A549 (cell line): Measurements from ENCODE around the gene ELOVL5.

ENCODE experiments used
- CTCF ChIP-seq: fragments of >200 bp; sonication (Bioruptor Twin); formaldehyde crosslinking; IDR thresholded peaks from 3 replicates; pipeline ENCODE4 v1.5.1; 2016
- EP300 ChIP-seq, 2 experiments: fragments of >200 bp; sonication (Bioruptor Twin); formaldehyde crosslinking; IDR thresholded peaks; 2 replicates in 1 of 2; 3 replicates in 1 of 2; pipeline ENCODE4 v1.6.1; 2016 to 2017
- ESRRA ChIP-seq: fragments of 150-350 bp; IDR thresholded peaks from 2 replicates; pipeline ENCODE4 v1.6.1; 2014; ENCODE audit warnings: mild to moderate bottlenecking, low read length, borderline replicate concordance
- FOSB ChIP-seq: fragments of 250-450 bp; sonication (Bioruptor Pico); IDR thresholded peaks from 2 replicates; pipeline ENCODE4 v1.5.0; 2020; ENCODE audit warnings: mild to moderate bottlenecking, moderate library complexity
- HDAC2 ChIP-seq: fragments of 200-600 bp; sonication (generic); IDR thresholded peaks from 2 replicates; pipeline ENCODE4 v1.6.1; 2016
- HEYL ChIP-seq: fragments of 250-450 bp; sonication (Bioruptor Pico); IDR thresholded peaks from 2 replicates; pipeline ENCODE4 v1.8.0; 2021; ENCODE audit warnings: mild to moderate bottlenecking, moderate library complexity
- MYC ChIP-seq: IDR thresholded peaks from 2 replicates; pipeline ENCODE4 v1.6.1; 2012; ENCODE audit warnings: mild to moderate bottlenecking, inconsistent platforms, low read length, improper control_type of control experiment, borderline replicate concordance
- POLR2A ChIP-seq: IDR thresholded peaks from 2 replicates; pipeline ENCODE4 v1.6.1; 2012; ENCODE audit warnings: mild to moderate bottlenecking, low read length
- RCOR1 ChIP-seq: fragments of 150-350 bp; IDR thresholded peaks from 2 replicates; pipeline ENCODE4 v1.6.1; 2014; ENCODE audit warnings: antibody characterized with exemption, low read length, low read depth
- SMC3 ChIP-seq: fragments of >200 bp; sonication (Bioruptor Twin); formaldehyde crosslinking; IDR thresholded peaks from 3 replicates; pipeline ENCODE4 v1.6.1; 2018; ENCODE audit warnings: inconsistent platforms
- SREBF2 ChIP-seq: fragments of 450-650 bp; IDR thresholded peaks from 2 replicates; pipeline ENCODE4 v1.6.1; 2014; ENCODE audit warnings: mild to moderate bottlenecking, moderate library complexity
- TF ChIP-seq, protein P1 (sequence below): IDR thresholded peaks from 2 replicates; pipeline ENCODE4 v1.6.1; 2012
- TF ChIP-seq, protein P2 (sequence below): fragments of 450-650 bp; IDR thresholded peaks from 2 replicates; pipeline ENCODE4 v1.6.1; 2014; ENCODE audit warnings: antibody characterized with exemption

GRCh38 chr6:53326372-53327016 lies 22.3 kb downstream of the ELOVL5 start:
- TF ChIP-seq MYC, result no peak
- no peak for TF ChIP-seq CTCF
- TF ChIP-seq, protein P1, sequence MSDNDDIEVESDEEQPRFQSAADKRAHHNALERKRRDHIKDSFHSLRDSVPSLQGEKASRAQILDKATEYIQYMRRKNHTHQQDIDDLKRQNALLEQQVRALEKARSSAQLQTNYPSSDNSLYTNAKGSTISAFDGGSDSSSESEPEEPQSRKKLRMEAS, result peak; percentile 75
- no peak for TF ChIP-seq ESRRA
- no peak for TF ChIP-seq POLR2A
- TF ChIP-seq SMC3, result 0 out of 3 replicates have a peak, but pooled peaks have one; percentile 12
- TF ChIP-seq HEYL (CRISPR knock-in tag), result no peak
- TF ChIP-seq SREBF2, result no peak
- TF ChIP-seq, protein P2, sequence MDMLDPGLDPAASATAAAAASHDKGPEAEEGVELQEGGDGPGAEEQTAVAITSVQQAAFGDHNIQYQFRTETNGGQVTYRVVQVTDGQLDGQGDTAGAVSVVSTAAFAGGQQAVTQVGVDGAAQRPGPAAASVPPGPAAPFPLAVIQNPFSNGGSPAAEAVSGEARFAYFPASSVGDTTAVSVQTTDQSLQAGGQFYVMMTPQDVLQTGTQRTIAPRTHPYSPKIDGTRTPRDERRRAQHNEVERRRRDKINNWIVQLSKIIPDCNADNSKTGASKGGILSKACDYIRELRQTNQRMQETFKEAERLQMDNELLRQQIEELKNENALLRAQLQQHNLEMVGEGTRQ, result no peak
- no peak; a peak in 1 of 5 replicates for TF ChIP-seq EP300 (IDR thresholded peaks at IDR 0.05)
- TF ChIP-seq HDAC2, result no peak
- TF ChIP-seq FOSB (CRISPR knock-in tag), result no peak
- no peak for TF ChIP-seq RCOR1
